Esophagus mucosa (tissue), 1 donor: ENCODE data around the gene AGL. TPM values are rescaled to one million over a fixed set of nuclear protein-coding genes. Genes with fewer than 3 reads are reported as not detected.
"Not testable (repeated sequence)": the region's sequence is repeated elsewhere in the genome, so short reads cannot be mapped to it uniquely, and the experiment has no call there.

Experiments used
- ATAC-seq: fragments of 200-7000 bp; cut with Tn5 transposase; one replicate; pipeline ENCODE4 v1.9.1; 2020
- total RNA-seq: library from RNA; stranded (reverse); gene quantifications from one replicate; pipeline ENCODE4 v1.2.4, GENCODE V29; 2023
- donor health status: DM: yes; HTN: yes; CAD: no.

Gene AGL
- total RNA-seq, 1 donor from 2014 or later, result 17.4 TPM

DNA sequence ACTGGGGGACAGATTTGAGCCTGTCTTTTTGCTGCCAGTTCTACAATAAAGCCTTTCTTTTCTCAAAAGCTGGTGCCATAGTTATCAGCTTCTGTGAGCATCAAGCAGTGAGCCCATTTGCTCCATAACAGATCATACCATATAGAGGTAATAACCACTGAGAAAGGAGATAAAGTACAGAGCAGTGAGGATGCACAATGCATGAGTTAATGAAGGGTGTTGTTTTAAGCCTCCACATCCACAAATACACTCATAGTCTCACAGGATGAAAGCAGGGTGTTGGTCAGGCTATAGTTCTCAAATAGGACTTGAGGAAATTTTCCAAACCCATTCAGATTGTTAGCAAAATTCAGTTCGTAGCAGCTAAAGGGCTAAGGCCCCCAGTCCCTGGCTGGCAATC lies 94.0 kb downstream of the AGL start:
- ATAC-seq, result no peak

DNA sequence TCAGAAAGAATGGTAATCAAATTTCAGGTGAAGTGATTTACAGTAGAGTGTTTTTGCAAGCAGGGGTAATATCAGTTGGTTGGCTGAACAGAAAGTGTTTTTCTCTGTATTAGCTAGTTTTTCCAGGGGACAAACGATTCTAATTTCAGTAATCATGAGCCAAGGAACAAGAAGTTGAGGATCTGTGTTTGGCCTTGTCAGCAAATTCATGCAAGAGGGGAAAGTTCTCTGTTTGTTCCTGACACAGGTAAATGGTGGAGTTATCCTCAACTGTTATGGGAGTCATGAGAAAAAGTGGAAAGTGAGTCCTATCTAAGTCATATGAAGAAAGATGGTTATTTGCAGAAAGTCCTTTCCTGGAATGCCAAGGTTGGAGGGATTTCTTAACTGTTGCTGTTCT lies 95.0 kb downstream of the AGL start:
- no peak for ATAC-seq

DNA sequence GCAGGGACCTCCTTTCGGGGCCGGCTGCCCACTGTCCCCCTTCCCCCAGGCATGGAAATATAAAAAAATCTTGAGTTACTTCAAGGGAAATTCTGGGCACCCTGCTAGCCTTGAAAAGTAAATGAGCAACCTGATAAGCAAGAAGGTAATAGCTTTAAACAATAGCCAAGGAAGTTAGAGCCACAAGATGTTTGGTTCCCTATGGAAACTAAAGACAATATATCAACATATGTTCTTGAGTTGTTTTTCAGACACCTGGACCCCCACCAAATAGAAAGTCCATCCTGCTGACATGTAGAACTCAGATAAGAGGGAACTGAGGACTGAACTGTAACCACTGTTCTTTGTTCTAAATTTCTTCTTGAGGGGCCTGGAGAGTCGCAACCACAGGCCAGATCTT lies 100.3 kb downstream of the AGL start:
- no peak for ATAC-seq

DNA sequence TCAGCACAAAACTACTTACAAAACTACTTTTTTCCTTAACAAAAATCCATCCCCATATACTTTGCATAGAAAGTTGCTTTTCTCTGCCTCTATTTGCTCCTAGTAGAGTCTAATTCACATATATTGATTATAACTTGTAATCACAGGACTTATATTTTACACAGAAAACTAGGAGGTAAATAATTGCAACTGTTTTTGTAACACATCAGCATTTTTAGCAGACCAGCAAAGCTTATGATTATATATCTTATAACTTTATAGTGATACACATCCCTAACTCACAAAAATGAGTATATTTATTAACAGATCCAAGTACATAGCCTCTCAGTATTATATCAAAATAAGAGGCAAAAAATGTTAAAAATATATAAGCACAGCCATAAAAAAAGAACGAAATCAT lies 102.4 kb downstream of the AGL start:
- ATAC-seq, result no peak

DNA sequence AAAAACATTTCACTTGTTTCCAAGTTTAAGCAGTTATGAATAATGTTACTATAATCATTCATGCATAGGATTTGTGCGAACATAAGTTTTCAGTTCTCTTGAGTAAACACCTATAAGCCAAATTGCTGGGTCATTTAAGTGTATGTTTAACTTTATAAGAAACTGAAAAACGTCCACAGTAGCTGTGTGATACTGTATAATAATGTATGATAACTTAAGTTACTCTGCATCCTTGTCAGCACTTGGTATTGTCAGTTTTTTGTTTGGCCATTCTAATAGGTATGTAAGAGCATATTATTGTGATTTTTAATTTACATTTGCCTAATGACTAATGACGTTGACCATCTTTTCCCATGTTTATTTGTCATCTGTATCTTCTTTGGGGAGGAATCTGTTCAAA lies 105.2 kb downstream of the AGL start:
- no peak for ATAC-seq

DNA sequence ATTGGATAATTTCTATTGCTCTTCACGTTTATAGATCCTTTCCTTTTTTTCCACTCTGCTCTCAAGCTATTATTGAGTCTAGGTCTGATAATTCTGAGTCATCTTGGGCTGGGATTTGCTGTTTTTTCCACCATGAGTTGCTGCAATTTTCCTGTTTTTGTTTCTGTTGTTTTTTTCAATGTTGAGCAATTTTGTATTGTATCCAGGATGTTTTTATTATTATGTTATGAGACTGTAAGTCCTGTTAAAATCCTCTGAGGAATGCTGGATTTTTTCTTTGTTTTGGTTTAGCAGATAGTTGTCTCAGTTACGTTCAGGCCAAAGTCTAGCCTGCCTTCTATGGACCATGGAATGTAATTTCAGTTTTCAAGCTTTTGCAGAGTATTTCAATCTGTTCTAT lies 106.6 kb downstream of the AGL start:
- no peak for ATAC-seq

DNA sequence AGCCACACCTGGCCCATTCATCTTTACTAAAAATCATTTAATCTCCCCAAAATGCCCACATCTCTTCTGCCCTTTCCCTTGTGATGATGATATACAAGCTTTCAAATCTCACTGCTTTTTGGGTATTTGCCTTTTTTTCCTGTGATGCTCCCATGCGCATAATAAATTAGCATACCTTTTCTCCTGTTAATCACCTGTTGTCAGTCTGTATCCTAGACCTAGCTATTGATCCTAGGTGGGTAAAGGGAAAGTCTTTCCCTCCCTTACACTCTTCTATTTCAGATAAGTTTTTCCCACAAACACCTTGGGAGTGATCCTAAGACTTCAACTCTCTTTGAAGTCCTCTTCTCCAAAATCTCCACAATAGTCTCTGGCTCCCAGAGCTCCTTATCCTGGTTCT lies 107.7 kb downstream of the AGL start:
- no peak for ATAC-seq

DNA sequence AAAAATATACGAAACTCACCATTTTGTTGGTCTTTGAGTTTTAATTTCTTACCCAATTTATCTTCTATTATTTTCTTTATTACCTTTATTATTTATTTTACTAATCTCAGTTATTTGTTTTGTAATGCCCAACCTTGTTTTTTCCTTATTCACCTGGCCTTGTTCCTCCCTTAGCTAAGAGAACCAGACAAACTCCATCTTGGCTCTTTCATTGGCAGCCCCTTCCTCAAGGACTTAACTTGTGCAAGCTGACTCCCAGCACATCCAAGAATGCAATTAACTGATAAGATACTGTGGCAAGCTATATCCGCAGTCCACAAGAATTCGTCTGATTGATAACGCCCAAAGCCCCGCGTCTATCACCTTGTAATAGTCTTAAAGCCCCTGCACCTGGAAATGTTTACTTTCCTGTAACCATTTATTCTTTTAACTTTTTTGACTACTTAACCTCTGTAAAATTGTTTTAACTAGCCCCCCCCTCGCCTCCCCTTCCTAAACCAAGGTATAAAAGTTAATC lies 109.1 kb downstream of the AGL start:
- ATAC-seq, result not testable (repeated sequence)

DNA sequence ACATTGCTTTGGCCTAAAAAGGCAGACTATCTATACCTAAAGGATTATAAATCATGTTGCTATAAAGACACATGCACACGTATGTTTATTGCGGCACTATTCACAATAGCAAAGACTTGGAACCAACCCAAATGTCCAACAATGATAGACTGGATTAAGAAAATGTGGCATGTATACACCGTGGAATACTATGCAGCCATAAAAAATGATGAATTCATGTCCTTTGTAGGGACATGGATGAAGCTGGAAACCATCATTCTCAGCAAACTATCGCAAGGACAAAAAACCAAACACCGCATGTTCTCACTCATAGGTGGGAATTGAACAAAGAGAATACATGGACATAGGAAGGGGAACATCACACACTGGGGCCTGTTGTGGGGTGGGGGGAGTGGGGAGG lies 110.1 kb downstream of the AGL start:
- ATAC-seq, result not testable (repeated sequence)

DNA sequence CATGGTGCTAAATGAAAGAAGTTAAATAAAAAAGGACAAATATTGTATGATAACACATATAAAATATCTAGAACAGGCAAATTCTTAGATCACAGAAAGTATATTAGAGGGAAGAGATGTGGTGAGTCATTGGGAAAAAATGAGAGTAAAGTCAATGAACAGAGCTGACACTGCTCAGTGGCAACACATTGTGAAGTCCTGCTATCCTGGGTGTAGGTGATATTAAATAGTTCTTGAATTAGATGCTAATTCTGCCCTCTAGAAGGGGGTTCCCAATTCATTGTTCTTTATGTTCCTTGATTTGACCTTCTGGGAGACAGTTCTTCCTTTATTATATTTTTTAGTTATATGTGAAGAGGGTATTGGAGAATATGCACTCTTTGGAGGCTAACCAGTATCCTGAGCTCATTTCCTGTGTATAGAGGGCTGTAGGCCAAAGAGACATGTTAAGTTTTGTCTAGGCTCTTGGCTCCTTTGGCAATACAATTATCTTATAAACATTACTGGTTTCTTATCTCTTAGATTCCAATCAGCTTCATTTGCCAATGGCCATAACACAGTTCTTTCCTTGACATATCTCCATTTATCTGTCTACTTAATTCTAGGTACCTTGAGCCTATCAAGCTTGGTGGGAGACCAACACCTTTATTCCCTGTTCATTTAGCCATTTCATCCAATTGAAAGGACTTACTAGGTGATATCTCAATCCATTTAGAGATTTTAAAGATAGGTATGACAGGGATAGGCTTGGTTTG lies 113.1 kb downstream of the AGL start:
- ATAC-seq, result no peak

DNA sequence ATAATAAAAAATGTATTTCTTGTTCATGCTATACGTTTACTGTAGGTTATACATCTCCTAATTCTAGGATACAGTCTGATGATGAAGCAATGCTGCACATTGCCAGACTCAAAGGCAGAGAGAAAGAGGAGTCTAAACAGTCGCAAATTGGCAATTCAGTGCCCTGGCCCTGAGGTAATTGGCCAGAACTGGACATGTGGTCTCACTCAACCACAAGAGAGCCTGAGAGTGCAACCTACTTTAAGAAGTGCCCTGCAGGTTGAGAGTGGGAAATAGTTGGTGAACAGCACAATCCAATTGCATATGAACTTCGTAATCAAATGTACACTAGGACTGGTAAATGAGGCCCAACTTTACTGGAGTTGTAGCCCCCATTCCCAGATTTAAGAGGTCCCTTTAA lies 114.6 kb downstream of the AGL start:
- no peak for ATAC-seq

DNA sequence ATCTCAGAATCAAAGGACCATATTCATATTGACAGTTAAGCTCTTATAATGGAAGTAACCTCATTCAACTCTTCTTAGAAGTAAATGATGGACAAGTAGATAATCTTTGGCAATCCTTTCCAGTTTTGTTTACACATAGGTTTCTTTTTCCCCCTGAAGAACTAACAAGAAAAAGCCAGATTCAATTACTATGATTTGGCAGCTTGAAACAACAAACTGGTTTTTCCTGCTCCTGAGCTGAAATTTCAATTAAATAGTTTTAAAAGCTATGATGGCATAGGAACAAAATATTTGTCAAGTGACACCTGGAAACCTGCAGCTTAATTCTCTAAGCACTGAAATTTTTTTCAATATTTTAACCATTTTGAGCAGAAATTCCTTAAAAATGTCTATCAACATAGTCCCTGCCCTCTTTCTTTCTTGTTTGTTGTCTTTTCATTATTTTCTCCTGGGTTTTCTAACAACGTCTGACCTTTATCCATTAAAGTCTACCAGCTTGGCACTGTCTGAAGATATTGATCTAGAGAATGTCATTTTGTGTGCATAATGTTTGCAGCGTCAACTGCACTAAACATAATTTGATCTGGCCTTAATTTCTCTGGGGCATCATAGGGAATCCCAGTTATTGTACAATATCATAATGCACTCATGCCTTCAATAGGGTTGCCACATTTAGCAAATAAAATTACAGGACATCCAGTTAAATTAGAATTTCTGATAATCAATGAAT lies 115.7 kb downstream of the AGL start:
- ATAC-seq, result no peak

DNA sequence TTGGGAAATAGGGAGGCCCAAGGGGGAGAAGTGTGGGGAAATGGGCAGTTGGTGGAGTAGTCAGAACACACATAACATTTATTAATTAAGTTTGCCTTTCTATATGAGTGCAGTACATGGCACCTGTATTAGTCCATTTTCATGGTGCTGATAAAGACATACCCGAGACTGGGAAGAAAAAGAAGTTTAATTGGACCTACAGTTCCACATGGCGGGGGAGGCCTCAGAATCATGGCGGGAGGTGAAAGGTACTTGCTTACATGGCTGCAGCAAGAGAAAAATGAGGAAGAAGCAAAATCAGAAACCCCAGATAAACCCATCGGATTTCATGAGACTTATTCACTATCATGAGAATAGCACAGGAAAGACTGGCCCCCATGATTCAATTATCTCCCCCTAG lies 118.1 kb downstream of the AGL start:
- ATAC-seq, result no peak

DNA sequence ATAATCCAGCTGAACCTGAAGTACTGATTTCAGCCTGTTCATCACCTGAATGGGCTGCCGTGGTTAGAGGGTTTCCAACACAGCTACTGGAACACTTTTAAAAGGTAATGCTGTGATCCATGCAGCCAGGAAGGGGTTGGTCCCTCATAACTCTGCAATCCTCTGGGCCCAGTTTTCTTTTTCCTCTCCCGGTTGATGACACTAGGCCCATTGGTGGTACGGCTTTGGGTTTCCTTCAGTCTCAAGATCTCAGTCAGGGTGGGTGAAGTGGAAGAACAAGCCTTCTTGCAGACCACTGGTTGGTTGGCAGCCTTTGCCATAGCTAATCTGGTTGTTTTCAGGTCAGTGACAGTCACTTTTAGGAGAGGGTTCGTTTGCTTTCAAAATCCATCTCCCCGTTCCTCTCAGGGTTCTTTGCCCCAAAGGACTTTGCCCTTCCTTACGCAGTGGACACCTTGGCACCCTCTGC lies 119.1 kb downstream of the AGL start:
- no peak for ATAC-seq

DNA sequence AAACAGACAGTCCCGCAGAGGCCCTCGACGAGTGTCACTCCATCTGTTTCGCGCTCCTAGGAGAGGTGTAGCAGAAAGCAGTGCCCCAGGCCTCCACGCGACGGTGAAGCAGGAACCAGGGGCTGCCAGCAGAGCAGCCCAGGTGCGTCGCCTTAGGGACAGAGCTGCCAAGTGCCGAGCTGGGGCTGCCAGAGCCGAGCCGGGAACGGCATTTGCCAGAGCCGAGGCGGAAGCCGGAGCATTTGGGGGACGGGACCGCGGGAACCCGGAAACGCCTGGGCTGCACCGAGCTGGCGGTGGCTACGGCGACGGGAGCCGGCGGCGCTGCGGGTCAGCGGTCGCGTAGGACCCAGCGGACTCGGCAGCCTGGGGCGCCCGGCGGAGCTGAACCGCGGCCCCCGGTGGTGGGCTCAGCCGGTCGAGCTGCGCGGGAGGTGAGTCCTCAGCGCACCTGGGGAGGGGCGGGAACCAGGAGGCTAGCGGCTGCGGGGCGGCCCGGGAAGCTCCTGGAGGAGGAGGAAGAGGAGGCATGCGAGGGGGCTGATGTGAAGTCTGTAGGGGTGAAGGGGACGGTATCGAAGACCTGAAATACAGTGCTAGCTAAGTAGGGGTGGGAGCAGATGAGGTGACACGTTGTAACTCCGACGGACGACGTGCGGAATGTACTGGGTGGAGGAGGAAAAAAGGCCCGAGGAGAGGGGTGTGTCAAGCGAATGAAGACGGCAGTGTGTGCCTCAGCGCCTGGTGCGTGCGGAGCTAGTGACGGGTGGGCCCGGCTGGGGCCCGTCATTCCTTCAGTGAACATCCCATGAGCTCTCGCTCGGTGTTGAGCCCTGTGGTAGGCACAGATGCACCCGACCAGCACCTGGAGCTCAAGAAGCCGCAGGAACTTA lies 119.8 kb downstream of the AGL start, which contains the start of gene SLC35A3:
SLC35A3 (plus strand) TSS at position 268 of the 893 bp plus-strand sequence. CDS start 23,559 bp downstream, outside the sequence.
- ATAC-seq, result peak; percentile 94

DNA sequence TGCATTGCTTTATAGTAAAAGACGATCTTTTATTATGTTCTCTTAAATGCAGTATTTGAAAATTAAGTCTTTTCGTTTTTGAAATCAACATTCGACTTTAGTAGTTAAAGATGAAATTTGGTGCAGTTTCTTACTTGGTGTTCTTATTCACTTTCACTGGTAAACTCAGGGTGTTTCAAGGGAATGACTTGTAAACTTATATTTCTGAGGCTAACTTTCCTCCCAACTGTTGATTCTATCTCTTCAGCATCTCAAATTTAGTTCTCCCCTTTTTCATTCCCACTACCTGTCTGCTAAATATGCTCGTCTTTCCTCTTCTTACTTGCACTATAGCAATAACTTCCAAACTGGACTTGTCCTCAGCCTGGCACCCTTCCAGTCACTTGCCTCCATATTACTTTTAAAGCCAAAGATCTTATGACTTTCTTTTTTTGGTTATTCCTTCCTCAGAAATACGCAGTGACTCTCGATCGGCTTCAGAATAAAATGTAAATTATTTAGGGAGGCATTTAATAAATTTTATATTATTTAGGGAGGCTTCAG lies 120.6 kb downstream of the AGL start:
- ATAC-seq, result no peak

DNA sequence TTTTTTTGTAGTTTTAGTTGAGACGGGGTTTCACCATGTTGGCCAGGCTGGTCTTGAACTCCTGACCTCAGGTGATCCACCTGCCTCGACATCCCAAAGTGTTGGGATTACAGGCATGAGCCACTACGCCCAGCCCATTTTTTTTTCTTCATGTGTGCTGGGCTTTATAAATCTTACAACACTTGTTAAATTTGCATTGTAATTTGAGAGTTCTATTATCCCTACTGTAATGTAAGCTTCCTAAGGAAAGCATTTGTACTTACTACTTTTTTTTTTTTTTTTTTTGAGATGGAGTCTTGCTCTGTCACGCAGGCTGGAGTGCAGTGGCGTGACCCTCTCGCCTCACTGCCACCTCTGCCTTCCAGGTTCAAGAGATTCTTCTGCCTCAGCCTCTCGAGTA lies 121.9 kb downstream of the AGL start:
- ATAC-seq, result not testable (repeated sequence)

Other genes with a start within 250 kb of the AGL start
- 17.7 TPM for gene PALMD, start 204.2 kb upstream of the AGL start, total RNA-seq
- gene FRRS1, start 83.7 kb upstream of the AGL start, total RNA-seq, result 30.7 TPM
- 21.9 TPM for gene SLC35A3, start 119.6 kb downstream of the AGL start, total RNA-seq